H1 (cell line): ENCODE results near the gene SVOPL. TPM values are rescaled to one million over a fixed set of nuclear protein-coding genes. Genes with fewer than 3 reads are reported as not detected.

Experiments
- CTCF ChIA-PET: fragments of 300-600 bp; sonication (Branson Sonifier 250); formaldehyde crosslinking; loops from one replicate; lab custom pipeline; 2021; ENCODE audit not compliant: partially characterized antibody; lab: Charles Lee
- POLR2A ChIA-PET: fragments of 300-600 bp; sonication (Branson Sonifier 250); formaldehyde crosslinking; loops from one replicate; lab custom pipeline; 2021; ENCODE audit warnings: inconsistent platforms; ENCODE audit not compliant: partially characterized antibody; lab: Charles Lee
- DNase-seq, 2 experiments: peaks; one replicate each; pipeline versions ENCODE4 v3.0.0 to v3.0.0-alpha.2; 2010 to 2022; ENCODE audit warnings: low spot score in 2 of 2, low read depth in 1 of 2, mixed read lengths in 1 of 2
- FAIRE-seq: peaks from 2 replicates; lab custom pipeline; 2011; peaks lifted over from hg19 to GRCh38; lab: Jason Lieb, UNC
- H2AFZ ChIP-seq: 2 replicates; pipeline ENCODE4 v1.8.1; 2012; ENCODE audit warnings: low read length, inconsistent platforms
- H2AK5ac ChIP-seq: 2 replicates; pipeline ENCODE4 v1.6.1; 2013; ENCODE audit warnings: low read depth, low read length
- H2BK120ac ChIP-seq: replicated peaks from 2 replicates; pipeline ENCODE3; 2013; ENCODE audit warnings: low read depth, low read length, inconsistent platforms
- H2BK12ac ChIP-seq: 2 replicates; pipeline ENCODE4 v1.6.1; 2013; ENCODE audit warnings: low read depth, low read length
- H2BK15ac ChIP-seq: 2 replicates; pipeline ENCODE4 v1.6.1; 2013; ENCODE audit warnings: low read length
- H2BK20ac ChIP-seq: 2 replicates; pipeline ENCODE4 v1.6.1; 2013; ENCODE audit warnings: low read length
- H2BK5ac ChIP-seq: 2 replicates; pipeline ENCODE4 v1.6.1; 2013; ENCODE audit warnings: low read depth, low read length
- H3K14ac ChIP-seq: 2 replicates; pipeline ENCODE4 v1.6.1; 2013; ENCODE audit warnings: inconsistent platforms; ENCODE audit not compliant: insufficient read length
- H3K18ac ChIP-seq: 2 replicates; pipeline ENCODE4 v1.6.1; 2013; ENCODE audit warnings: low read length; ENCODE audit errors: extremely low read depth
- H3K23ac ChIP-seq: 2 replicates; pipeline ENCODE4 v1.6.1; 2013; ENCODE audit warnings: inconsistent platforms; ENCODE audit not compliant: insufficient read length
- H3K23me2 ChIP-seq: 2 replicates; pipeline ENCODE4 v1.6.1; 2013; ENCODE audit warnings: low read depth, low read length
- H3K27ac ChIP-seq: 2 replicates; pipeline ENCODE4 v1.6.1; 2011; ENCODE audit warnings: low read depth, low read length, inconsistent platforms
- H3K27me3 ChIP-seq, 4 experiments: replicated peaks in 1 of 4; 1 replicate in 1 of 4; 2 replicates in 3 of 4; pipeline versions ENCODE4 v1.6.1 to v1.8.1; 2011 to 2013; ENCODE audit warnings: low read length in 3 of 4, mild to moderate bottlenecking in 3 of 4, inconsistent platforms in 2 of 4, mixed read lengths in 2 of 4, moderate library complexity in 1 of 4; ENCODE audit not compliant: control insufficient read depth in 3 of 4, insufficient read depth in 3 of 4; ENCODE audit errors: extremely low read depth in 1 of 4
- H3K36me3 ChIP-seq, 4 experiments: 2 replicates each; pipeline versions ENCODE4 v1.6.1 to v1.8.1; 2011 to 2013; ENCODE audit warnings: mild to moderate bottlenecking in 4 of 4, low read length in 3 of 4, moderate library complexity in 2 of 4, control low read depth in 1 of 4, inconsistent platforms in 1 of 4; ENCODE audit not compliant: insufficient read depth in 4 of 4, control insufficient read depth in 2 of 4
- H3K4ac ChIP-seq: replicated peaks from 2 replicates; pipeline ENCODE3; 2013; ENCODE audit warnings: low read length, low read depth, mixed read lengths, inconsistent platforms; ENCODE audit not compliant: insufficient read length
- H3K4me1 ChIP-seq, 4 experiments: replicated peaks in 1 of 4; 1 replicate in 1 of 4; 2 replicates in 3 of 4; pipeline versions ENCODE4 v1.6.1 to v1.8.1; 2011 to 2013; ENCODE audit warnings: low read length in 3 of 4, inconsistent platforms in 2 of 4, mixed read lengths in 1 of 4; ENCODE audit not compliant: insufficient read depth in 4 of 4, control insufficient read depth in 3 of 4
- H3K4me2 ChIP-seq, 2 experiments: 2 replicates each; pipeline versions ENCODE4 v1.6.1 to v1.8.1; 2011 to 2013; ENCODE audit warnings: low read depth in 2 of 2, low read length in 2 of 2, control low read depth in 1 of 2, inconsistent platforms in 1 of 2, mild to moderate bottlenecking in 1 of 2; ENCODE audit not compliant: insufficient read depth in 1 of 2
- H3K4me3 ChIP-seq, 4 experiments: fragments of 200-600, 300-600 bp in 1 of 4; sonication (generic), shearing (Covaris generic), sonication (Bioruptor Twin) in 1 of 4; 2 replicates each; pipeline versions ENCODE4 v1.5.1 to v1.8.1; 2011 to 2016; ENCODE audit warnings: low read length in 4 of 4, low read depth in 3 of 4, control low read depth in 2 of 4, inconsistent platforms in 2 of 4, mild to moderate bottlenecking in 2 of 4, mixed read lengths in 1 of 4, moderate library complexity in 1 of 4; ENCODE audit not compliant: insufficient read depth in 2 of 4; ENCODE audit errors: extremely low read depth in 1 of 4
- H3K56ac ChIP-seq: replicated peaks from 2 replicates; pipeline ENCODE3; 2013; ENCODE audit warnings: low read depth, mild to moderate bottlenecking, mixed read lengths, low read length, inconsistent platforms; ENCODE audit not compliant: insufficient read length
- H3K79me1 ChIP-seq: 2 replicates; pipeline ENCODE4 v1.6.1; 2013; ENCODE audit warnings: low read depth, low read length, control low read depth
- H3K79me2 ChIP-seq, 2 experiments: 2 replicates each; pipeline versions ENCODE4 v1.6.1 to v1.8.1; 2012 to 2013; ENCODE audit warnings: low read length in 2 of 2, mild to moderate bottlenecking in 2 of 2, inconsistent platforms in 1 of 2; ENCODE audit not compliant: insufficient read depth in 2 of 2, control insufficient read depth in 1 of 2
- H3K9ac ChIP-seq, 4 experiments: replicated peaks in 1 of 4; 1 replicate in 1 of 4; 2 replicates in 3 of 4; pipeline versions ENCODE4 v1.6.1 to v1.8.1; 2011 to 2013; ENCODE audit warnings: low read depth in 3 of 4, low read length in 3 of 4, control low read depth in 2 of 4, mild to moderate bottlenecking in 2 of 4, moderate library complexity in 2 of 4, inconsistent platforms in 1 of 4; ENCODE audit errors: extremely low read depth in 1 of 4
- H3K9me3 ChIP-seq, 2 experiments: 2 replicates each; pipeline versions ENCODE4 v1.6.1 to v1.8.1; 2012 to 2013; ENCODE audit warnings: mild to moderate bottlenecking in 2 of 2, moderate library complexity in 2 of 2, control low read depth in 1 of 2, inconsistent platforms in 1 of 2, low read depth in 1 of 2, low read length in 1 of 2, mixed read lengths in 1 of 2; ENCODE audit not compliant: insufficient read depth in 2 of 2
- H4K20me1 ChIP-seq, 2 experiments: replicated peaks in 1 of 2; 2 replicates each; pipeline versions ENCODE3 to v1.8.1; 2011 to 2013; ENCODE audit warnings: inconsistent platforms in 2 of 2, low read length in 2 of 2, mild to moderate bottlenecking in 1 of 2; ENCODE audit not compliant: insufficient read depth in 2 of 2, control insufficient read depth in 1 of 2
- H4K5ac ChIP-seq: 2 replicates; pipeline ENCODE4 v1.6.1; 2013; ENCODE audit warnings: low read length, low read depth, mixed read lengths, inconsistent platforms; ENCODE audit not compliant: insufficient read length
- H4K8ac ChIP-seq: 2 replicates; pipeline ENCODE4 v1.8.0; 2013; ENCODE audit warnings: mild to moderate bottlenecking, moderate library complexity, low read length, inconsistent platforms; ENCODE audit not compliant: insufficient read depth; ENCODE audit errors: extremely low read depth
- H4K91ac ChIP-seq: replicated peaks from 2 replicates; pipeline ENCODE3; 2013; ENCODE audit warnings: low read length, mixed read lengths, inconsistent platforms; ENCODE audit not compliant: insufficient read length
- CTBP2 ChIP-seq: IDR thresholded peaks from 2 replicates; pipeline ENCODE4 v1.7.0; 2011; ENCODE audit warnings: borderline replicate concordance, mild to moderate bottlenecking, moderate library complexity, mixed read lengths, low read length; ENCODE audit not compliant: insufficient read depth, insufficient read length
- CTCF ChIP-seq, 3 experiments: IDR thresholded peaks; 1 replicate in 2 of 3; 2 replicates in 1 of 3; pipeline versions ENCODE4 v1.5.1 to v1.6.1; 2011; ENCODE audit warnings: low read length in 3 of 3, mild to moderate bottlenecking in 3 of 3, inconsistent platforms in 2 of 3, low read depth in 1 of 3, moderate library complexity in 1 of 3; ENCODE audit not compliant: insufficient read depth in 1 of 3; ENCODE audit errors: control extremely low read depth in 1 of 3
- E2F6 ChIP-seq: IDR thresholded peaks from 2 replicates; pipeline ENCODE4 v1.6.1; 2012; ENCODE audit warnings: inconsistent platforms
- FOSL1 ChIP-seq: IDR thresholded peaks from 2 replicates; pipeline ENCODE4 v1.6.1; 2011; ENCODE audit warnings: mild to moderate bottlenecking, low read depth, low read length, moderate library complexity; ENCODE audit not compliant: insufficient read depth
- GABPA ChIP-seq: IDR thresholded peaks from 2 replicates; pipeline ENCODE4 v1.6.1; 2011; ENCODE audit warnings: mild to moderate bottlenecking, low read length, moderate library complexity, borderline replicate concordance; ENCODE audit not compliant: insufficient read depth
- NANOG ChIP-seq: IDR thresholded peaks from 2 replicates; pipeline ENCODE4 v1.6.1; 2011; ENCODE audit warnings: low read length, low read depth, mild to moderate bottlenecking, inconsistent platforms; ENCODE audit not compliant: insufficient read depth, poor library complexity, severe bottlenecking
- POLR2A ChIP-seq, 2 experiments: IDR thresholded peaks; 1 replicate in 1 of 2; 2 replicates in 1 of 2; pipeline ENCODE4 v1.6.1; 2011; ENCODE audit warnings: low read depth in 2 of 2, low read length in 2 of 2, mild to moderate bottlenecking in 2 of 2; ENCODE audit errors: control extremely low read depth in 1 of 2
- SP2 ChIP-seq: IDR thresholded peaks from 2 replicates; pipeline ENCODE4 v1.6.1; 2012; ENCODE audit warnings: mild to moderate bottlenecking, low read length, inconsistent platforms
- WGBS, 2 experiments: shearing (Covaris generic) in 1 of 2; methylation state at CpG; one replicate each; pipeline versions ENCODE4 v1.1.6 to v1.1.7; 2013 to 2015; ENCODE audit warnings: low lambda C conversion rate in 2 of 2, mixed read lengths in 2 of 2, inconsistent platforms in 1 of 2, low coverage in 1 of 2, missing lambda C conversion rate in 1 of 2; ENCODE audit not compliant: insufficient replicate concordance in 2 of 2, insufficient coverage in 1 of 2, insufficient read length in 1 of 2; ENCODE audit errors: extremely low coverage in 1 of 2, missing lambda C conversion rate in 1 of 2; 5-methylcytosine and 5-hydroxymethylcytosine counted together
- polyA plus RNA-seq, 7 experiments: library from polyadenylated mRNA; depleted of rRNA in 3 of 7; stranded (reverse) in 5 of 7; unstranded in 2 of 7; fragments of >200 nt in 5 of 7; fragments of 200-250 nt in 2 of 7; gene quantifications; 1 replicate in 5 of 7; 2 replicates in 1 of 7; 4 replicates in 1 of 7; pipeline versions ENCODE4 v1.2.1 to v1.2.3, GENCODE V29; 2011 to 2013; ENCODE audit warnings: missing spikeins in 2 of 7, mixed read lengths in 2 of 7
- total RNA-seq: library from RNA; stranded (reverse); fragmentation: NEBNext Ultra II Directional; extraction: Animal tissue kit (Norgen Biotek cat#: 25700); gene quantifications from 2 replicates; pipeline ENCODE4 v1.2.1, GENCODE V29; 2021

Gene SVOPL
- total and polyA plus RNA-seq, 2 of the 8 experiments (the other 6 are each of a cell fraction or from before 2014, with no cell fraction given) = 1.1 to 1.4 TPM

- no peak overlapping the region for H3K27ac ChIP-seq
- no peak overlapping the region for H3K14ac ChIP-seq
- no peak overlapping the region for H3K4ac ChIP-seq
- H4K8ac ChIP-seq = no peak overlapping the region
- no peak overlapping the region for H4K91ac ChIP-seq
- H3K4me2 ChIP-seq = no peak overlapping the region
- H3K9me3 ChIP-seq = no peaks in the 10 kb centered on the region
- H2AFZ ChIP-seq = no peak overlapping the region
- no peak overlapping the region for H3K18ac ChIP-seq
- no peak overlapping the region for H2AK5ac ChIP-seq
- no peaks in the 10 kb centered on the region for H3K27me3 ChIP-seq
- no peak overlapping the region for H4K5ac ChIP-seq
- H2BK15ac ChIP-seq = no peak overlapping the region
- H3K79me2 ChIP-seq = no peaks in the 10 kb centered on the region
- no peak overlapping the region for H3K23ac ChIP-seq
- DNase-seq (no peak), FAIRE-seq (no peak)
- CTCF ChIA-PET = interaction anchor here (1.3 to 2.2 kb wide), 2 partner anchors 41 to 135 kb away, joined by 3 to 5 read pairs; no protein-coding TSS in a partner anchor
- no peaks in the 10 kb centered on the region for H3K4me1 ChIP-seq
- H4K20me1 ChIP-seq = no peaks in the 10 kb centered on the region
- H2BK120ac ChIP-seq = no peak overlapping the region
- no peaks in the 10 kb centered on the region for H3K79me1 ChIP-seq
- POLR2A ChIA-PET = no interaction called here
- no peaks in the 10 kb centered on the region for H3K23me2 ChIP-seq
- H3K56ac ChIP-seq = no peak overlapping the region
- H2BK12ac ChIP-seq = no peak overlapping the region
- H3K9ac ChIP-seq = no peak overlapping the region
- H3K36me3 ChIP-seq = no peaks in the 10 kb centered on the region
- no peak overlapping the region for H2BK20ac ChIP-seq
- no peak overlapping the region for H2BK5ac ChIP-seq
- H3K4me3 ChIP-seq = no peak overlapping the region
- 89% methylated on average over 8 of the region's 8 CpGs; no CpG with 5 or more reads in 1 of the 2 experiments for whole genome bisulfite sequencing, 2 experiments
- TF ChIP-seq GABPA (no peak), FOSL1 (no peak), CTCF (IDR thresholded peaks at IDR 0.05; ENCODE audit: control extremely low read depth in 1 of 3, insufficient read depth in 1 of 3, low read depth in 1 of 3, low read length in 3 of 3) (no peak), NANOG (no peak), E2F6 (no peak), CTBP2 (no peak), POLR2A (IDR thresholded peaks at IDR 0.05; ENCODE audit: control extremely low read depth in 1 of 2, low read depth in 2 of 2, low read length in 2 of 2) (no peak), SP2 (no peak)
These were observed 97.4 kb downstream of the SVOPL start for GRCh38 chr7:138603549-138604318.
